ENCODE data around the gene IL20. TPM values are rescaled to one million over a fixed set of nuclear protein-coding genes. Genes with fewer than 3 reads are reported as not detected.

The IL20 gene
- total RNA-seq, 6 experiments from 2014 or later: not detected

DNA sequence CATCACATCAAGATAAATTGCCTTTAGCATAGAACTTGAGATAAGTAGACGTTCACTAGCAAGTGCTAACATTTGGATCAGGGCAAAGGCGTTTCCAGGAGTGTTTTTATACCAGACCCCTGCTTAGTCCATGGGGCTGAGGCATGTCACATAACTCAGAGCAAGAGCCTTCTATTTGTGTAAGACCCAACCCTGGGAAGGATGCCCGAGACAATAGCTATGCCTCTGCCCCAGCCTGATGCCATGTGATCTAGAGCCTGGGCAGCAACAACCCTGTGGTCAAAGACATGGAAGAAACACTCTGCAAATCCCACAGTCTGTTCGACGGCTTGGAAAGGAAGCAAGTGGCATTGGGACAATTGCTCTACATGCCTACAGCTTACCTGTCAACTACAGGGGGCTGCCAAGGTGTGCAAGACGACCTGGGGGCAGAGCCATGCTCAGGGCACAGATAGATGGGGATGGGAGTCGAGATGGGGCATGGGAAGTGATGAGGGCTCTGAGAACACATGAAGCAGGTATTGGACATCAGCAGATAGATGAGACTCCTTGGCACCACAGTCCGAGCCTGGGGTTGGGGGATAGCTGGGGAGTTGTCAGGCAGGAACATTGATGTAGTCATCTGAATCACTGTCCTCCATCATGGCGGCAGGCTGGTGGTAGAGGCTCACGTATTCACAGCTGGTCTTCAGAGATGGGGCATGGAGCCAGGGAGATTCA is 39.2 kb downstream of the IL20 start:
- H3K4me3 ChIP-seq: no peak overlapping the region
- no peaks in the 10 kb centered on the region for H3K9me3 ChIP-seq
- DNase-seq (peak in 1 of 3 donors; percentile 23), ATAC-seq (no peak)
- WGBS (ENCODE audit: insufficient coverage, low coverage, low lambda C conversion rate, missing lambda C conversion rate): 67% methylated on average over 9 of the region's 10 CpGs
- intact Hi-C loops (cut with DNase I): no loop called here
- no peak overlapping the region for H3K27ac ChIP-seq
- peaks cover 0 to 7% (median 0%) of the 10 kb centered on the region in 4 donors for H3K4me1 ChIP-seq
- H3K36me3 ChIP-seq: no peaks in the 10 kb centered on the region
- H3K27me3 ChIP-seq: no peaks in the 10 kb centered on the region
- TF ChIP-seq, protein P1, sequence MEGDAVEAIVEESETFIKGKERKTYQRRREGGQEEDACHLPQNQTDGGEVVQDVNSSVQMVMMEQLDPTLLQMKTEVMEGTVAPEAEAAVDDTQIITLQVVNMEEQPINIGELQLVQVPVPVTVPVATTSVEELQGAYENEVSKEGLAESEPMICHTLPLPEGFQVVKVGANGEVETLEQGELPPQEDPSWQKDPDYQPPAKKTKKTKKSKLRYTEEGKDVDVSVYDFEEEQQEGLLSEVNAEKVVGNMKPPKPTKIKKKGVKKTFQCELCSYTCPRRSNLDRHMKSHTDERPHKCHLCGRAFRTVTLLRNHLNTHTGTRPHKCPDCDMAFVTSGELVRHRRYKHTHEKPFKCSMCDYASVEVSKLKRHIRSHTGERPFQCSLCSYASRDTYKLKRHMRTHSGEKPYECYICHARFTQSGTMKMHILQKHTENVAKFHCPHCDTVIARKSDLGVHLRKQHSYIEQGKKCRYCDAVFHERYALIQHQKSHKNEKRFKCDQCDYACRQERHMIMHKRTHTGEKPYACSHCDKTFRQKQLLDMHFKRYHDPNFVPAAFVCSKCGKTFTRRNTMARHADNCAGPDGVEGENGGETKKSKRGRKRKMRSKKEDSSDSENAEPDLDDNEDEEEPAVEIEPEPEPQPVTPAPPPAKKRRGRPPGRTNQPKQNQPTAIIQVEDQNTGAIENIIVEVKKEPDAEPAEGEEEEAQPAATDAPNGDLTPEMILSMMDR (IDR thresholded peaks at IDR 0.05): no peak
- TF ChIP-seq POLR2A (IDR thresholded peaks at IDR 0.05): no peak

DNA sequence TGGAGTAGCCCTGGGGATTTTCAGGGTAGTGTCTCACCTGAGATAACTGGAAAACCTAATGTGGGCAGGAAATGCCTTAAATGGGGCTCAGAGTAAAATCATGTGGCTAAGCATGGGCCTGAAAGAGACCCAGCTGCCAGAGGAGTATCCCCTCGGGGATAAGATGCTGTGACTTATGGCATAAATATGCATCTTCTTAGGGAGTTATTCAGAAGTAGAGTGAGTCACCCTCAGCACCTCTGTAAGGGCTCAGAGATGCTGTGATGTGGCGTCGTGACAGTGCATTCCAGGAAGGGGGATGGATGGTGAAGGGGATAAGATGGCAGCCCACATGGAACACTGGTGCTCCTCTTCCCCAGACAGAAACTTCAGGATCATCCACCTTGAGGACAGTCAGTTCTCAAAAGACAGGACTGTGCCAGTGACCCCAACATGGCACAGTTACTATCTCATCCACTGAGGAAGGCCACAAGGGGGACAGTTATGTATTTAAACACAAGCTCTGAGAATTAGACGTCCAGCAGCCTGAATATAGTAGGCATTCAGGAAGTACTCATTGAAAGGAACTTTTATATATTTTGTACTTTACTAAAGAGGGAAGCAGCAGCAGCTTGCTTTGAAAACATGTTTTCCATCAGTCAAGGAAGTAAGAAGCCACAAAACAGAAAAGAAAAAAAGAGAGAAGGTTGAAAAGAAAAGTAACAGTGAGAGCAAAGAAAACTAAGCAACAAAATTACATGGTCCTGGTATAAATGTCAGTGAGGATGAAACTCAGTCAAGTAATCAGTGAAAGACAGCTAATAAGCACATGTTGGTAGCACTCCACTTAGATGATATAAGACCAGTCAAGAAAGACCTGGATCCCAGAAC is 40.1 kb downstream of the IL20 start:
- Histone ChIP-seq H3K27ac (no peak overlapping the region), H3K4me1 (peaks cover 0 to 10% (median 0%) of the 10 kb centered on the region in 4 donors), H3K27me3 (no peaks in the 10 kb centered on the region), H3K4me3 (no peak overlapping the region), H3K36me3 (no peaks in the 10 kb centered on the region), H3K9me3 (no peaks in the 10 kb centered on the region)
- ATAC-seq (no peak), DNase-seq (no peak)
- WGBS (ENCODE audit: insufficient coverage, low coverage, low lambda C conversion rate, missing lambda C conversion rate): 67% methylated on average over 3 of the region's 4 CpGs
- intact Hi-C loops (cut with DNase I): no loop called here
- no peak for TF ChIP-seq POLR2A (IDR thresholded peaks at IDR 0.05)
- TF ChIP-seq, protein P1 (IDR thresholded peaks at IDR 0.05): no peak

DNA sequence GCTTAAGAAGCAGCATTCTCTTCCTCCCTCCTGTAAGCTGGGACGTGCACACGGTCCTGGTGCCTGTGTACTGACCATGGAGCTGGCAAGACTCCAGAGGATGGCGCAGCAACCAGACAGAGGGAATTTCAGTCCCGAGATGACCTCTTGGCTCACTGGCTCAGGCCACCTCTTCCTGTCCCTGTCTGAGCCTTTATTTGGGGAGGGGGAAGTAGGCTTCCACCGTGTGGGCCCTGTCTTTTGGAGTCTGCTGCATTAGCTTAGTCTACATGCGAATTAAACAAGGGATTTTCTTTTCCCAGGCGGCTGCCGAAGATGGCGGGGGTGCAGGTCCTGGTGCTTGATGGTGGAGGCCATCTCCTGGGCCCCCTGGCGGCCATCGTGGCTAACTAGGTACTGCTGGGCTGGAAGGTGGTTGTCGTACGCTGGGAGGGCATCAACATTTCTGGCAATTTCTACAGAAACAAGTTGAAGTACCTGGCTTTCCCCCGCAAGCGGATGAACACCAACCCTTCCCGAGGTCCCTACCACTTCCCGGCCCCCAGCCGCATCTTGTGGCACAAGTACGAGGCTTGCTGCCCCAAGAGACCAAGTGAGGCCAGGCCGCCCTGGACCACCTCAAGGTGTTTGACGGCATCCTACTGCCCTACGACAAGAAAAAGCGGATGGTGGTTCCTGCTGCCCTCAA is 42.0 kb downstream of the IL20 start:
- Histone ChIP-seq H3K9me3 (no peaks in the 10 kb centered on the region), H3K27ac (no peak overlapping the region), H3K27me3 (no peaks in the 10 kb centered on the region), H3K4me3 (no peak overlapping the region), H3K36me3 (no peaks in the 10 kb centered on the region), H3K4me1 (peaks cover 0 to 10% (median 0%) of the 10 kb centered on the region in 4 donors)
- ATAC-seq: peak; percentile 44 to 62 (median 54)
- whole genome bisulfite sequencing (ENCODE audit: insufficient coverage, low coverage, low lambda C conversion rate, missing lambda C conversion rate): 63% methylated on average over 12 of the region's 23 CpGs
- intact Hi-C loops (cut with DNase I): no loop called here
- DNase-seq: peak; percentile 66 to 72 (median 70)
- TF ChIP-seq, protein P1 (IDR thresholded peaks at IDR 0.05): peak; percentile 18 to 39 (median 25)
- TF ChIP-seq POLR2A (IDR thresholded peaks at IDR 0.05): no peak

DNA sequence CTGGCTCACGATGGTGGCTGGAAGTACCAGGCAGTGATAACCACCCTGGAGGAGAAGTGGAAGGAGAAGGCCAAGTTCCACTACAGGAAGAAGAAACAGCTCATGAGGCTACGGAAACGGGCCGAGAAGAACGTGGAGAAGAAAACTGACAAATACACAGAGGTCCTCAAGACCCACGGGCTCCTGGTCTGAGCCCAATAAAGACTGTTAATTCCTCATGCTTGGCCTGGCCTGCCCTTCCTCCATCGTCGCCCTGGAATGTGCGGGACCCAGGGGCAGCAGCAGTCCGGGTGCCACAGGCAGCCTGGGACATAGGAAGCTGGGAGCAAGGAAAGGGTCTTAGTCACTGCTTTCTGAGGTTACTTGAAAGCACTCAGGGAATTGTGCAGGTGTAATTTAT is 42.6 kb downstream of the IL20 start:
- no peak for DNase-seq
- peaks cover 0 to 10% (median 0%) of the 10 kb centered on the region in 4 donors for H3K4me1 ChIP-seq
- WGBS (ENCODE audit: insufficient coverage, low coverage, low lambda C conversion rate, missing lambda C conversion rate): 95% methylated on average over 10 of the region's 10 CpGs
- H3K36me3 ChIP-seq: no peaks in the 10 kb centered on the region
- no peak overlapping the region for H3K27ac ChIP-seq
- H3K9me3 ChIP-seq: no peaks in the 10 kb centered on the region
- H3K4me3 ChIP-seq: no peak overlapping the region
- no peaks in the 10 kb centered on the region for H3K27me3 ChIP-seq
- no peak for ATAC-seq
- no peak for TF ChIP-seq POLR2A (IDR thresholded peaks at IDR 0.05)
- TF ChIP-seq, protein P1 (IDR thresholded peaks at IDR 0.05): no peak
- intact Hi-C loops (cut with DNase I): no loop called here
